WI38 (cell line): ENCODE results near the gene ZBBX.

Experiments
- H3K4me3 ChIP-seq: 2 replicates; pipeline ENCODE4 v1.5.1; 2011; ENCODE audit warnings: low read depth, mild to moderate bottlenecking, control low read depth, low read length
- TF ChIP-seq, protein P1 (sequence below): IDR thresholded peaks from 2 replicates; pipeline ENCODE4 v1.5.1; 2012; ENCODE audit warnings: low read depth, mild to moderate bottlenecking, control low read depth, low read length

ZBBX gene

DNA sequence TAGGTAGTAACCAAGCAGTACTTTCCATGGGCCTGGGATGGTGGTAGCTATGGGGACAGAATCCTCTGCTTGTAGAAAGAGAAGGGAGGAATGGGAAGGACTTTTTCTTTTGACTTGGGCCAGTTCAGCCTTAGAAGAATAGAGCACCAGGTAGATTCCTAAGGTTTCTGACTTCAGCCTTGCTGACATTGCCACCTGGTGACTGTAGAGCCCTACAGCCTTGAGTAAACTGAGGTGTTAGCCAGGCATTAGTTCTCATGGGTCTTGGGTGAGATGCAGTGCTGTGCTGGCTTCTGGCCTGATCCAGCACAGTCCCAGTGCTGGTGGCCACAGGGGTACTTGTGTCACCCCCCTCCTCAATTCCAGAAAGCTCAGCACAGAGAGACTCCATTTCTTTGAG lies 171.1 kb downstream of the ZBBX start:
- no peak overlapping the region for H3K4me3 ChIP-seq
- TF ChIP-seq, protein P1, sequence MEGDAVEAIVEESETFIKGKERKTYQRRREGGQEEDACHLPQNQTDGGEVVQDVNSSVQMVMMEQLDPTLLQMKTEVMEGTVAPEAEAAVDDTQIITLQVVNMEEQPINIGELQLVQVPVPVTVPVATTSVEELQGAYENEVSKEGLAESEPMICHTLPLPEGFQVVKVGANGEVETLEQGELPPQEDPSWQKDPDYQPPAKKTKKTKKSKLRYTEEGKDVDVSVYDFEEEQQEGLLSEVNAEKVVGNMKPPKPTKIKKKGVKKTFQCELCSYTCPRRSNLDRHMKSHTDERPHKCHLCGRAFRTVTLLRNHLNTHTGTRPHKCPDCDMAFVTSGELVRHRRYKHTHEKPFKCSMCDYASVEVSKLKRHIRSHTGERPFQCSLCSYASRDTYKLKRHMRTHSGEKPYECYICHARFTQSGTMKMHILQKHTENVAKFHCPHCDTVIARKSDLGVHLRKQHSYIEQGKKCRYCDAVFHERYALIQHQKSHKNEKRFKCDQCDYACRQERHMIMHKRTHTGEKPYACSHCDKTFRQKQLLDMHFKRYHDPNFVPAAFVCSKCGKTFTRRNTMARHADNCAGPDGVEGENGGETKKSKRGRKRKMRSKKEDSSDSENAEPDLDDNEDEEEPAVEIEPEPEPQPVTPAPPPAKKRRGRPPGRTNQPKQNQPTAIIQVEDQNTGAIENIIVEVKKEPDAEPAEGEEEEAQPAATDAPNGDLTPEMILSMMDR = no peak

DNA sequence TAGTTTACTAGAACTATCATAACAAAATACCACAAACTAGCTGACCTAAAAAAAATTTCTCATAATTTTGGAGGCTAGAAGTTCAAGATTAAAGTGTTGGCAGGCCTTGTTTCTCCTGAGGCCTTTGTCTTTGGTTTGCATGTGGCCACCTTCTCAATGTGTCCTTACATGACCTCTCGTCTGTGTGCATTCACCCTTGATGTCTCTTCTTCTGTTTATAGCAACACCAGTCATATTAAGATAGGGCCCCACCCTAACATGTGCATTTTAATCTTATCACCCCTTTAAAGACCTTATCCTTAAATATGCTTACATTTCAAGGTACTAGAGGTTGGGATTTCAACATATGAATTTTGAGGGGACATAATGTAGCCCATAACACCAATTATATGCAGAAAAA lies 177.0 kb downstream of the ZBBX start:
- TF ChIP-seq, protein P1 = no peak
- no peak overlapping the region for H3K4me3 ChIP-seq

DNA sequence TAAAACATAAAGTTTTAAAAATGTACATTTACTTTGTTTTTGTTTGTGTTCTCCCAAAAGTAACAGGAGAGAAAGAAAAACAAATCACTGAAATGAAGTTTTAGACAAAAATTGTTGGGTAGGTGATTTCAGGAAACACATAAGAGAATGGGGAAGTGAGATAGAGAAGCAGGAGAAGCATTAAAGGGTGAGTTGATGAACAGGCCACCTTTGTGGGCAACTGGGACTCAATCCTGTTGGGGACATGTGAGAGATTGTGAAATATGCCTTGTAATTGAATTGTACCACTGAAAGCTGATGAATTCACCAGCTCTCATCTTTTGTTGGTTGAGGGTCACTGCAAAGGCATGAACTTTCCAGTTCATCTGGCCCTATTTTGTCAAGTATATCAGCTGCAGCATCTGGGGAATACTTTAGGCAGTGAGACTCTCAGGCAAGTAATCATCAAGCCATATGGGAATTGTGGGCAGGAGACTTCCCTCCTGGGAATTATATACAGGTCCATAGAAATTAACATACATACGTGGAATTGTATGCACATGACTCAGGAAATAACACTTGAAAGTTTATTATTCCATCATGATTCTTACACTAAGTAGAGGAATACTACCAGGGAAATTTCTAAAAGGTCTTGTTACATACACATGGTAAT lies 181.0 kb downstream of the ZBBX start:
- H3K4me3 ChIP-seq = no peak overlapping the region
- TF ChIP-seq, protein P1 = no peak
